Hippocampal formation (tissue), 2 donors: Measurements from ENCODE around the gene ZNFX1.

ENCODE experiments used
- DNase-seq, 2 donors: peaks; one replicate each; lab custom pipeline; 2025; lab: John Stamatoyannopoulos, UW

ZNFX1 gene

DNA sequence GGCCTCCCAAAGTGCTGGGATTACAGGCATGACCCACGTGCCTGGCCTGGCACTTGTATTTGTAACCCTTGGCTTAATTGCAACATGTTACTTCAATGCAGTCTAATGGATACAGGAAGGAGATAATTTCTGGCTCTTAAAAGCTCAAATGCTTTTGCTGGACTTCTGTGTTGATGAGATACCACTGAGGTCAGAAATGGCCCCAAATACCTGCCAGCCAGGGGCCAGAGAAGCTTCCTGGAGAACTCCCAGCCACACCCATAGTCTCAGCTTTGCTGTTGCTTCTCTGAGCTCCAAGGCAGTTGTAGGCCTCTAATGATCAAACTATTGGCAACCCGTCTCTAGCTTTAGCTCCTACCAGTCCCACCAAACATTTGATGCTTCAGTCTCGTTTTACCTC, 14.2 kb upstream of the ZNFX1 start:
- DNase-seq = no peak

DNA sequence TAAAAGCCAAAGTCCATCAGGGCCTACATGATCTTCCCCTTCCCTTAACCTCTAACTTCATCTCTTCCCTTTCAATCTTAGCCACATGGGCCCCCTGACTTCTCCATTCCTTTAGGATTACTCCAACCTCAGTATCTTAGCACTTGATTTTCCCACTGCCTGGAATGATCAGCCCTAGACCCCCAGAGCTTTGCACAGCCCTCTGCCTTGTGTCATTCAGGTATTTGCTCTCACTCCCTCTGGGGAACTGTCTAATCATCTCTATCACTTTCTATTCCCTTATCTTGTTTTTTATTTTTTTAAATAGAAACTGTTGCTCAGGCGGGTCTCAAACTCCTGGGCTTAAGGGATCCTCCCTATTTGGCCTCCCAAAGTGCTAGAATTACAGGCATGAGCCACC, 13.3 kb upstream of the ZNFX1 start:
- no peak for DNase-seq

DNA sequence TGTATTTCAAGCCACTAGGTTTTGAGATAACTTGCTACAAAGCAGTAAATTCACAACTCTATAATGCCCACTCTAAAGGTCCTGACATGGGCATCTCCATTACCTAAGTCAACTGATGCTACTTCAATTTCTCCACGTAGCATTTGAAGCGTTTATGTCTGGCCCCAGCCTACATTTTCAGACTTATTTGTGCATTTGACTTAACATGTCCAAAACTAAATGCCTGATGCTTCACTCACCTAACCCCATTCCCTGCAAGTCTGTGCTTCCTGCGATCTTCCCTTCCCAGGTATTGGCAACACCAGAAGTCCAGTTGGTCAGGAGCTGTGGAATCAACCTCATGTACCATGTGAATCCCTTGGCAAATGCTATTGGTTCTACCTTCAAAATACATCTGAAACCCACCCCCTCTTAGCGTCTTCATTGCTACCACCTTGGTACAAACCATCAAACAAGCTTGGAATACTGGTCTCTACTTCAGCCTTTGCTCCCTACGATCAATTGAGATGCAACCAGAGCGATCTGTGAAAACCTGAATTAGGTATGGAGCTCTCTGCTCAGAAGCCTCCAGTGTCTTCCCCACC, 12.8 kb upstream of the ZNFX1 start:
- no peak for DNase-seq

DNA sequence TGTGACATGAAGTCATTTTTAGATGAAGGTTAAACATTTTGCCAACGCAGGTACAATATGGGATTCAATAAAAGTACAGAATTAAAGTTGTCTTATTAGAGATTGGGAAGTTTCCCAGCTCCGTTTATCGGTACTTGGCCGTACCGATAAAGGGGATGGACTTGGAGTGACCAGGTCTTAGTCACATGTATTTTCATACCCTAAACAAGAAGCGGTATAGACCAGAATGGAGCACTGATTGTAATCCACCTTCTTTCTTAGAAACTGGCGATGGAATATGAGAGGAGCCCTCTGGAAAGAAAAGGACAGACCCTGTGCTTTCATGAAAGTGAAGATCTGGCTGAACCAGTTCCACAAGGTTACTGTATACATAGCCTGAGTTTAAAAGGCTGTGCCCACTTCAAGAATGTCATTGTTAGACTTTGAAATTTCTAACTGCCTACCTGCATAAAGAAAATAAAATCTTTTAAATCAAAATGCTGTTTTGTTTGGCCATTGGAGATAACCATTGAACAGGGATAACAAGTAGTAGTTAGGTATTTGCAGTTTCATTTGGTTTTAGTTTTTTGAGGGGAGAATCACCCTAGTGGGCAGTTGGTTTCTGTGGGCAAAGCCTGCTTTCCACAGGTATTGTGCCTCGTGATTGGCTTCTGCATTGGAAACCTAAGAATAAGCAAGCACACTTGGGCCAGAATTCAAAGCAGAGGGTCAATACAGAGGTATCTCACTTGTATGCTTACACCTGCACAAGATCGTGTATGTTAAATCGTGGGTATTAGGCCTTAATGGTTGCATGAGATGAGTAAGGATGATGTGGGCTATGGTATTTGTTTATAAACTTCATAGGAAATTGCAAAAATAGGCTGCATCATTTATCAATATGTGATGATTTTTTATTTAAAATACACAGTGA, 11.2 kb upstream of the ZNFX1 start:
- DNase-seq = no peak

DNA sequence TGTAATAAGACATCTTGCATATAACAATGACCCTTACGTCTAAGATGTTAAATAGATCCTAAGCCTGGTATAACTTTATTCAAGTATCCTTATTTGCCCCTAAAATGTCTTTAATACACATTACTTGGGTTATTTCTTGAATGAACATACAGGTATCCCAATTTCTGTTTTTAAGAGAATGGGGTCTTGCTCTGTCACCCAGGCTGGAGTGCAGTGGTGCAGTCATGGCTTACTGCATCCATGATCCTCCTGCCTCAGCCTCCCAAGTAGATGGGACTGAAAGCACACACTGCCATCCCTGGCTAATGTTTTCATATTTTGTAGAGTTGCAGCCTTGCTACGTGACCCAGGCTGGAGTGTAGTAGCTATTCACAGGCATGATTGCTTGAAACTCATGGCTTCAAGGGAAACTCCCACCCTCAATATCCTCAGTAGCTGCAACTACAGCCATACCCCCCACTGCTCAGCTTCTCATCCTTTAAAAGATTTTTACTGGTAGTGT, 10.4 kb upstream of the ZNFX1 start:
- no peak for DNase-seq

DNA sequence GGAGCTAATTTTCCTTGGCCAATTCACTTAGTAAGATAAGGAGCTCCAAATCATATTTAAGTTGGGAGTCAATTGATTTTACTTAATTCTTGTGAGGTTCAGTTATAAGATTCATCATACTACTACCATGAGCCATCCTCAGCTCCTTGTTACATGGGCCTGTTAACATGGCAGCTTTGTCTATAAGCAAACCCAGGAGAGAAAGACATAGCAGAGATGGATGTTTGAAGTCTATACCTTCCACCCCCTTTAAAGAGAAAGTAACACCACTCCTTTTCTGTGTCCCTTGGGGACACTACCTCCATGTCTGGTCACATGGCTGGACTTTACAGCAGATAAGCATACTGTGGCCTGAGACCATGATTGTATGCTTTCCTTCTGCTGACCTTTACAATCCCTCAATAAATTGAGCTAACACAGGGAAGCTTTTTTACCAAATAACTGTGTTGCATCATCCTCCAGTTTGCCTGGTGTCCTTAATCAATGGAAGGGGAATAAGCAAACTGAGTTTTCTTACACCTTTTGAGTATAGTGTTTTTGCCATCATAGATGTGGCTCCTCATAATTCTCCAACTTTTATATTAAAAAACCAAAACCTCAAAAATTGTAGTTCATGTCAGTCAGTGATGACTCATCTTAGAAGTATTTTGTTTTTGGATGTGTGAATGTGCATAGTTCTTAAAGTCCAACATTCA, 9.8 kb upstream of the ZNFX1 start:
- DNase-seq = no peak

DNA sequence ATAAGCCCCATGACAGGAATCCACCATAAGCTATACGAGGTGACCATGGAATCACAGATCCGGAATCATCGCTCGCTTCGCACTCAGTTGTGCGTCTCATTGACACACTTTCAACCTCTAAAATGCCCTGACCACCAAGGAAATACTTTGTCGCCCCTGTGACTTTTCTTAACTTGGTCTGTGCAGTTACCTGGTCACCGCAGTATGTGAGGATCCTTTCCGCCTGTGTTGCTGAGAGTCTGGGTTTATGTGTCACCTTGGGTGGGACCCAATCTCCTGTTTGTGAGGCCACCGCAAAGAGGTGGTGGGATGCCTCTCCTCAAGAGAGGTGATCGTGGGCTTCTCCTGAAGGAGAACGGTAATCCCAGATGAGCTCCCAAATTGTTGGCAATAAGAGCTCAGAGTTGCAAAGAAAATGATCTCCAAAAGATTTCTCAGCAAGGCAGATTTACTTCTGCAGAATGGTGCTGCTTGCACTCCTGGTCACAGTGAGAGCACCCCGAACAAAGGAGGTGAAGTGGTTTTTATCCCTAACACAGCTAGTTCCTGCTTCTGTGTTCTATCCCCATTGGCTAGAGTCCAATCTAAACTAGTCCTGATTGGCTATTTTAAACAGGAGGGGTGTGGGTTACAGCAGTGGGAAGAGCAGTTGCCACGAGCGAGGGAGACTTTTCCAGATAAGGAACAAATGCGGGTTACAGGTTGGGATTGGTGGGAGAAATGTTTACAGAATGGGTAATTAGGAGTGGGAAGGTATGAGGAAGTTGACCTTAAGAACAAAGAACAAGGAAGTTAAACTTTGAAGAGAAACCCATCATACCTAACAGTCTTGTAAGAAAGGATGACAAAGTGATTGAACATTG, 9.1 kb upstream of the ZNFX1 start:
- DNase-seq = no peak

DNA sequence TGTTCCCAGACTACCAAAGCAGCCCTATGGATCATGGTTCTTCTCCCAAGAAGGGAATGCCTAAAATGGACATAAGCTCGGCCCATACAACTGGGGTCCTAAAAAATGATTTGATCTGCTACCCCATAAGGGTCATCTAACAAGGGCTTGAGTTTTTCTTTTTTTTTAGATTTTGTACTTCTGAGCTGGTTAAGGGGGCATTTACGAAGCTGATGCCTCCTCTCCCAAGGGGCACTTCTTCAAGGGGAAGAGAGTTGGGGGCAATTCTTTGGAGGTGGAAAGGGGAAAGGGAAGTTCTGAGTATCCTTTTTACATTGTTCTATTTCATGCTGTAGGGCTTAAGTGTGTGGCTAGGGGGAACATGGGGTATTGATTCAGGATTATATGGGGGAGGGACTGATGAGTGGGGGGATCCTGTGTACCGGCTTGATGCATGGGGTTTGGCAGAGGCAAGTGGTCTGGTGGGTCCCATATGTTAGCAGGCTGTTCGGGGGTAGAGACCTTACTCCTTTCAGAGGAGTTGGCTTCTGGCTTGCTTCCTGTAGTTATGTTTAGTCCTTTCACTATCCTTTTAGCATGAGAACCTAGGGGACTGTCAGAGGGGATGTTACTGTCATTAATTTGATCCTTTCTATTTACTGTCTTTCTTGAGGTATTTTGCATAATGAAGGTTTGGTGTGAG, 8.1 kb upstream of the ZNFX1 start:
- no peak for DNase-seq

DNA sequence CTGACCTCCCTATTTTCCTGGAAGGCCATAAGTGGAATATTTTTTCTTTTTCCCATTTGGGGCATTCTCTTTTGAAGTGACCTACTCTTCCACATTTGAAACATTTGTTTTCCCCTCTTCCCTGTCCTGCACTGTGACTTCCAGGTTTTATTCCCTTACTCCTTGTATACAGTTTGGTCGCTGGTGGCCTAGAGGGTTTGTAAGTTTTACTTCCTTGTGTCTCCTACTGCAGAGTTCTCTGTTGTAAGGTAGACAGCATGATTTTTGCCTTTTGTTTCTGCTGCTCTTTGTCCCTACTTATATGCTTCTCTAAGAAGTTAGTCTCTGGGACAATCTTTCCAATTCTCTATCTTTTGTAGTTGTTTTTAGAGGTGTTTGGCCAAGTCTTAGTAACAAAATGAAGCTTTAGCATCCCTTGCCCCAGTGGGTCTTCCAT, 7.4 kb upstream of the ZNFX1 start:
- DNase-seq = no peak

DNA sequence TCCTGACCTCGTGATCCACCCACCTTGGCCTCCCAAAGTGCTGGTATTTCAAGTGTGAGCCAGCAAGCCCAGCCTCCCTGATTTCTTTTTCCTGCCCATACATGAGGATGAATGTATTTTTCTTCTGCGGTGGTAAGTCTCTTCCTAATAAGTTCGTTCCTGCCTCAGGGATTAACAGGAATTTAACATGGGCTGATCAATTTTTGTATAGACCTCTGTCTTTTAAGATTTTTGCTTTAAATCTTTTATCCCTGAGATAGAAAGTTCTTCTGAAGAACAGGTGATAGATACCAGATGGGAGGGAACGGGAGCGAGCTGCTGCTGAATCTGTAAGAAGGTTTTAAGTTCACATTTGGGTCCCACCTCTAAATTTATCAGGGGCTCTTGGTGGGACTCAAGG, 7.0 kb upstream of the ZNFX1 start:
- DNase-seq = no peak

DNA sequence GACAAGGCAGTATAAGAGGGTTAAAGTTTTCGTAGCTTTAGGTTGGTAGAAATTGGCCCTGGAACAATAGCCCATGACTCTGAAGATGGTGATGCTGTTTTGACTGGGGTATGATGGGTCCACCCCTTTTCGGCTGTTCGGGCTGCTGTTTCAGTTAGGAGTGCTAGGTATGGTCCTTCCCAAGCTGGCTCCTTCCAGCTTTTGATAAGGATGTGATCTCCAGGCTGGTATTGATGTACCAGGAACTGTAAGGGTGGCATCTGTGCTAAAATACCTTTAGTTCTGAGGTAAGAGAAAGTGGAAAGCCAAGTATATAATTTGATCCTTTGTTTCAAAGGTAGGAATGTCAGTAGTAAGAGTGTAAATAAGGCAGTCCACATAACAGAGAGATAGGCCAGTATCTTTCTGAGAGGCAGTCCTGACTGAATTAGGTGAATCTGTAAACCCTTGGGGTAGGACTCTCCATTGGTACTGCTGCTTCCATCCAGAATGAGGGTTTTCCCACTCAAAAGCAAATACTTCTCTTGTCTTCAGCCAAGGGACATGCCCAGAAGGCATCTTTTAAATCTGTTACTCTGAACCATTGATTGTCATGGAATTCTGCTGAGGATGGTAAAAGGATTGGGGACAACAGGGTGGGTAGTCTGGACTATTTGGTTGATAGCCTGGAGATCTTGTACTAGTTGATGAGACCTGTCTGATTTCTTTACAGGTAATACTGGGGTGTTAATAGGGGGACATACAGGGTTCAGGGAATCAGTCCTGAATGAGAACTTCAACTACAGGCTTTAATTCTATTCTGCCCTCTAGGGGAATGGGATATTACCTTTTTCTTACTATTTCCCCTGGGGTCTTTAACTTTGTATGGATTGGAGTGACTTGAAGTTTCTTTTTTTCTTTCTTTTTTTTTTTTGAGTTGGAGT, 6.1 kb upstream of the ZNFX1 start:
- no peak for DNase-seq

DNA sequence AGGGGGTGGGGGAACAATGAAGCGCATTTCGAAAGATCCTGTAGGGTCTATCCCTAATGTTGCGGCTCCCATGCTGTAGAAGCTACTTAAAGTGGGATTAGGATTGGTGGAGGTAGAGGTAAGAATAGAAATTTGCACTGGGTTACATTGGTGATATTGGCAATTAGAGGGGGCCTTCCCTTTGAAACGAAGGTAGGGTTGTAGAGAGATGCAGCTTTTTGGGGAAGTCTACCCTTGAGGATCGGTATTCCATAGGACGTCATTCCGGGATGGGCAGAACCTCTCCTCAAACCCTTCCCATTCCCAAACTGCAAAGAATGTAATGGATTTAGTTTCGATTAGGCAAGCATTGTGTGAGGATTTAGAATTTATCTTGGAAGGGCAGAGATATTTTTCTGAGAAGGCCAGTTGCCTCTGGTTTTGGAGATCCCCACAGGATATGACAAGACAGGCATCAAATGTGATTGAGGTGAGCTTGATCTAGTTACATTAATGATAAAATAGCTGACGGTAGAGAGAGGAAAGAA, 5.4 kb upstream of the ZNFX1 start:
- DNase-seq = no peak

DNA sequence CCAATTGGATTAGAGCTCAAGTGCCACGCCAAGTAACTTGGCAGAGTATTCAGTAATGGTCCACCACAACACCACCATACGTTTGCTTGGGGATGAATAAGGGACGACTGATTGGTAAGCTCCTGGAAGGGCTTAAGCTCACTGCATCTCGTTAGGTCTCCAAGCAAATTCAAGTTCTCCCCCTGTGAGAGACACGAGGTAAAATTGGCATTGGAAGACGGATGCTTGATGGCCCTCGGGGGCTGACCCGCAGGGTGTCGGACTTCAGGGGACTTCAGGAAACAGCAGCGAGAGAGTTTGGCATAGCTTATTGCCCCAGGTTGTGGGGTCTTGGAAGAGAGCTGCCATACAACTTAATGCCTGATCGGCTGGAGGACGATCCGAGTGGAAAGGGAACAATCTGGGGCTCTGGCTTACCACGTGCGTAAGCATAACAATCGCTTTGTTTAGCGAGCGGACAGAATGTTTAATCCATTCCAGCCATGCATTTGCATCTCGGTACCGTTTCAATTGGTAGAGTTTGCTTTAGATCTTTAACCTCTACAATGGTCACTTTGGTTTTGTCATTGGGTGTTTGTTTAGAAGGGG, 4.8 kb upstream of the ZNFX1 start:
- DNase-seq = no peak

DNA sequence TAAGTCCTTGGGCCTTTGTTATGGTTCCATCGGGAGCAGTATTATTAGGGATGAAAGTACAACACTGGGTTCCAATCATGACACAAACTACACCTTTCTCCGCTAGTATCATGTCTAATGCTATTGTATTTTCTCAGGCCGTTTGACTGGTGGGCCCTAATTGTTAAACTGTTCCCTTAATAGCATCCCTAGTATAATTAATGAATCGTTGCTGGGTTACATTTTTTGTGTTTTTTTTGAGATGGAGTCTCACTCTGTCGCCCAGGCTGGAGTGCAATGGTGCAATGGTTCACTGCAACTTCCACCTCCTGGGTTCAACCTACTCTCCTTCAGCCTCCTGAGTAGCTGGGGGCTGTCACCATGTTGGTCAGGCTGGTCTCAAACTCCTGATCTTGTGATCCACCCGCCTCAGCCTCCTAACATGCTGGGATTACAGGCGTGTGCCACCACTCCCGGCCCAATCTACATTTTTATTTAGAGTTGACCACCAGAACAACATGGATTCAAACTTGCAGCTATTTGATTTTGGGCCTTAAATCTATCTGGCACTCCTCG, 4.1 kb upstream of the ZNFX1 start:
- DNase-seq = no peak

DNA sequence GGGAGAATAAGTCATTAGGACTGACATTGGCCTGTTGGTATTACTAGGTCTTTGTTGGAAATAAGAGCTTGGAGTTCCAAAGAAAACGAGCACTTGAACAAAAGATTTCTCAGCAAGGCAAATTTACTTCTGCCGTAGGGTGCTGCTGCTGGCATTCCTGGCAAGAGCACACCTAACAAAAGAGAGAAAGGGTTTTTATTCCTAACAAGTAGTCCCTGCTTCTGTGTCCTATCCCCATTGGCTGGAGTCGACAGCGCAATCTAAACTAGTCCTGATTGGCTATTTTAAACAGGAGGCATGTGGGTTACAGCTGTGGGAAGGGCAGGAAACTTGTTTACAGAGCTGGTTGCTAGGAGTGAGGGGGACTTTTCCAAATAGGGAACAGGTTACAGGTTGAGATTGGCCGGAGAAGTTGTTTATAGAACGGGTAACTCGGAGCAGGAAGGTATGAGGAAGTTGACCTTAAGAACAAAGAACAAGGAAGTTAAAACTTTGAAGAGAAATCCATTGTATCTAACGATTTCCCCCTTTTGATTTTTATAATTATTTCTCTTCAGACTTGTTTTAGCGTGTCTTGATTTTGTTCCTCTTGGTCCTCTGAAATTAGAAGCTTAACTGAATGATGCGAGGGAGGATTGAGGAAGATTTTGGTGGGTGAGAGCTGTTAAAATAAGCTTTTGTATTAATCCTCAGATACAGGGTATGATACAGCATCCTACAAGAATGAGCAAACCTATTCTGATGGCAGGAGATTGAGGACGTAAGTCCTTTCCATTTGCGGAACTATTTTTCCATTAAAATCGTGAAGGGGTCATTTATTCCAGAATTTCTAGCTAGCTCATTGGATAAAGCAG, 3.4 kb upstream of the ZNFX1 start:
- no peak for DNase-seq

DNA sequence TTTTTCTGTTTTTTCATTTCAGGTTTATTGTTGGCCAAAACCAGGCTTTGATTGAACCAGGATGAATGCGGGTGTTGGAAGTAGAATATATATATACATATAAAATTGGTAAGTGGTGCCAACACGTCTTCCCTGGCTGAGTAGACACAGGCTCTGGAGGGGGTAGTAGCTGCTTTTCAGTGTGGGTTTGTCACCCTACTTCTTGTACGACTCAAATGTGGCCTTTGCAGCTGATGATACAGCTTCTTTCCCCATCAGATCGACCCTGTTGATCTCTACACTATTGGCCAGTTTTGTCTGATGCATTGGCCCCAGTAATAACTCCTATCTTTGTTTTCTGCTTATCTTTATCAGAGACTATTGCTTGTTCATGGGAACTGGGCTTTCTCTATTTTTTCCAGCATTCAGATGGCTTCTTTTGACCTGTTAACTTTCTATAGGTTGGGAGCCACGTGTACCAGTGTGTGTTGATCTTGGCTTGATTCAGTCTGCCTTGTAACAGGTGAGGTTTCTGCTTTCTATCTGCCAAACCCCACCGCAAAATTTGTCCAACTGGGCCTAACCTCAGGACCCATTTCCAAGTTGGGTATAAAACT, 2.7 kb upstream of the ZNFX1 start:
- DNase-seq = no peak

DNA sequence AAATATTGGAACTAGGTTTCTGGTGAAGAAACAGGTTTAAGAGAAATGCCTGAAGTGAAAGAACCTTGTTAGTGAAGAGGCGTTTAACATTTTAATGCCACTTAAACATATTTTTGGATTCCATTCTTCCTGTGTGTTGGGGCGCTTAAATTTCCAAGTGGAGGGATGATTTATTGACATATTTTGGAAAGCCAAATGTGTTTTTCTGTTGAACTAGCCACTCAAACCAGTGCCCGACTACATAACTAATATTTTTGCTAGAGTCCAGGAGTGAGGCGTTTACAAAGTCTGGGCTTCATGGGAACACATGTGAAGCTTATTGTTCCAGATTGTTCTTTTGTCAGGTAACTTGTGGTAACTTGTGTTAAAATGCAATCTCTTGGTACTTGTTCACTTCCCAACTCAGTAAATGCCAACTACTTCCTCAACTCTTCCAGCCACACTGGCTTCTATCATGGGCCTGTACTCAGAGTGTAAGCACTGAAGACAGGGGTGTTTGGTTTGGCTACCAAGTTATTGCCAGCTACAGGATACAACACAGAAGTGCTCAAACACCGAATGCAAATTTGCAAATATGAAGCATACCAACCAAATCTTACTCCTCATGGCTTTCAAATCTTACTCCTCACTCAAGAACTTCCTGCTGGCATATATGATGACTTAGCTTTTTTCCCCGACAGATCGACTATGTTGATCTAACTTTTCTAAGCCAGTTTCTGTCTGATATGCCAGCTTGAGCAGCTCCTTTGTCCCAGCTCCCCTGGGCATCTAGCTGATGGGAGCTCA, 2.0 kb upstream of the ZNFX1 start:
- no peak for DNase-seq
